Measurements from ENCODE around the gene CSH2. TPM values are rescaled to one million over a fixed set of nuclear protein-coding genes. Genes with fewer than 3 reads are reported as not detected.
"Not testable (repeated sequence)": the region's sequence is repeated elsewhere in the genome, so short reads cannot be mapped to it uniquely, and the experiment has no call there.

CSH2 gene
- total RNA-seq, 2 experiments from 2014 or later, result not detected

DNA sequence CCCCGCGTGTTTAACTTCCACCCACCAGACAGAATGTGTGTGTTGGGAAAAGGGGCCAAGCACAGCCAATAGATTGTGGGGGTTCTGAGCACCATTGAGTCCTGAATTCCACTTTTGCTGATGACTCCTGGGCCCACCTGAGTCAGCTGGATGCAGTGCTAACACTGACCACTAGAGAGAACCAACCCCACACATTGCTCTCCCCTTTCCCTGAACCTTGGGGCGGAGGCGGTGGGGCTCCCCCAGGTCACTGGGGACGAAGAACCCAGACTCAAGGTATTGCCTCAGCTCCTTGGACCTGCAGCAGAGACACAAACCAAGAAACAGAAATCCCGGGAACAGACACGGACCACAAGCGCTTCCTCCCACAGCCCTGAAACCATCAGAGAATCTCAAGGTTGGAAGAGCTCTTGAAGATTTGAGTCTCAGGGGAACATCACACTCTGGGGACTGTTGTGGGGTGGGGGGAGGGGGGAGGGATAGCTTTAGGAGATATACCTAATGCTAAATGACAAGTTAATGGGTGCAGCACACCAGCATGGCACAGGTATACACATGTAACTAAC is 667 bp upstream of the CSH2 start:
- ATAC-seq, result peak; percentile 58
- H3K4me3 Mint-ChIP-seq; H3K27me3 Mint-ChIP-seq; POLR2A ChIA-PET; DNase-seq; H3K36me3 Mint-ChIP-seq (ENCODE audit: low read depth); H3K4me1 Mint-ChIP-seq (ENCODE audit: low read depth); H3K27ac Mint-ChIP-seq; H3K9me3 Mint-ChIP-seq; intact Hi-C loops (cut with micrococcal nuclease): not testable (repeated sequence)
- CTCF ChIA-PET, result interaction anchor here (0.7 to 1.4 kb wide), 3 partner anchors 14 to 16 kb away, joined by 3 read pairs; no protein-coding TSS in a partner anchor

- H3K4me3 Mint-ChIP-seq; H3K9me3 Mint-ChIP-seq; CTCF ChIA-PET; H3K4me1 Mint-ChIP-seq (ENCODE audit: low read depth); POLR2A ChIA-PET; DNase-seq; intact Hi-C loops (cut with micrococcal nuclease); H3K36me3 Mint-ChIP-seq (ENCODE audit: low read depth); ATAC-seq; H3K27me3 Mint-ChIP-seq; H3K27ac Mint-ChIP-seq: not testable (repeated sequence)
These were observed 1.7 kb downstream of the CSH2 start for GRCh38 chr17:63871646-63872365.

- H3K27me3 Mint-ChIP-seq; H3K9me3 Mint-ChIP-seq; DNase-seq; H3K4me3 Mint-ChIP-seq; H3K4me1 Mint-ChIP-seq (ENCODE audit: low read depth); intact Hi-C loops (cut with micrococcal nuclease); H3K36me3 Mint-ChIP-seq (ENCODE audit: low read depth); ATAC-seq; H3K27ac Mint-ChIP-seq: not testable (repeated sequence)
- ChIA-PET CTCF (interaction anchor here (1.4 to 1.8 kb wide), 4 partner anchors 11 to 76 kb away, joined by 4 to 8 read pairs (median 4); no protein-coding TSS in a partner anchor), POLR2A (interaction anchor here (1.6 kb wide), 1 partner anchor 11 kb away, joined by 4 read pairs; no protein-coding TSS in a partner anchor)
These were observed 3.2 kb downstream of the CSH2 start for GRCh38 chr17:63870292-63870665.

DNA sequence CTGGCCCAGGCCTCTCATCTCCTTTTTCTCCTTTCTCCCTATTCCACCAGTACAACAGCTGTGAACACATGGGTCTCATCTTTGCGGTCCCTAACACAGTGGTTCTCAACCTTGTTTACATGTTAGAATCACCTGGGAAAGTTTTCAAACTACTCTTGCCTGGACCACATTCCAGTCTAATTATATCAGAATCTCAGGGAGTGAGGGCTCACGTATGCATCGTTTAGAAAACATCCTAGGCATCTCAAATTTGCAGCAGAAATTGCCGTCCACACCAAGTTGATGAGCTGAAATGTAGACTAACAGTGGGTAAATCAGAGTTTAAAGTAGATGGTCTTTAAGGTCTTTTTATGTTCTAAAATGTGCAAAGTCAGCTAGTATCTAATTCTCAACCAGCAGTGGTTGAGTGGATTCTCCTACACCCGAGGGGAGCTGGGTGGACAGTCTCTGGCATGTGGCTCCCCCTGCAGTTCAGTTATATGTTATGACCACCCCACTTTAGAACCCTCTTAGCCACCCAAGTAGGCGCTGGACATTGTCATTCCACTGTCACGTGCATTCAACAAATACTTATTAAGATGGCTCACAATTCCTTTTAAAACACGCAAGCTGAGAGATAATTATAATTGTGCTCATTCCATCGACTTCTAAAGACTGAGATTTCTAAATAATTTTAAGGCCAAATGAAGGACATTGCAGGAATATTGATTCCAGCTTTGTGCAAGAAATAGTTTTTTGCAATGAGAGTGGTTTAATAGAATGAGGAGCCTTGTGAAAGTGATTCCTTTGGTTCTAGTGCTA is 3.8 kb downstream of the CSH2 start:
- H3K27ac Mint-ChIP-seq; intact Hi-C loops (cut with micrococcal nuclease); DNase-seq; H3K36me3 Mint-ChIP-seq (ENCODE audit: low read depth); H3K9me3 Mint-ChIP-seq; H3K27me3 Mint-ChIP-seq; H3K4me3 Mint-ChIP-seq; H3K4me1 Mint-ChIP-seq (ENCODE audit: low read depth): not testable (repeated sequence)
- ChIA-PET CTCF (interaction anchor here (0.5 to 1.8 kb wide), 10 partner anchors 9 to 77 kb away, joined by 3 to 8 read pairs (median 3); no protein-coding TSS in a partner anchor), POLR2A (interaction anchor here (1.6 kb wide), 1 partner anchor 10 kb away, joined by 4 read pairs; no protein-coding TSS in a partner anchor)
- ATAC-seq, result peak; percentile 48

DNA sequence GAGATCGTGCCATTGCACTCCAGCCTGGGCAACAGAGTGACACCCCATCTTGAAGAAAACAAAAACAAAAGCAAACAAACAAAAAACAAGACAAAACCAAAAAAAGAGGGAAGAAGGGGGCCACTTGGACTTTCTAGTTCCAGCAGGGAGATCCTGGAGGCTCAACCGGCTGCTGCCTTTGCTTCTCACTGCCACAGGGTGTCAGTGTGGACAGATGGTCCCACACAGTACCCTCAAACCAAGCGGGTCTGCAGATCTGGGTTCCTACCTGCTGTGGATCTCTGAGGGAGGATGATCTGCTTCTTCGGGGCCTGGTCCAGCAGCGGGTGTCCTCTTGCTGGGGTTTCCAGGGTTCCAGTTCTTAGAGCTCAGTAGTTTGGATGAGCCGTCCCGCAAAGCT is 6.9 kb downstream of the CSH2 start:
- H3K36me3 Mint-ChIP-seq (ENCODE audit: low read depth); H3K27me3 Mint-ChIP-seq; H3K4me3 Mint-ChIP-seq; DNase-seq; intact Hi-C loops (cut with micrococcal nuclease); H3K4me1 Mint-ChIP-seq (ENCODE audit: low read depth); H3K27ac Mint-ChIP-seq; H3K9me3 Mint-ChIP-seq; POLR2A ChIA-PET; ATAC-seq: not testable (repeated sequence)
- CTCF ChIA-PET, result interaction anchor here (0.6 to 4.6 kb wide), 24 partner anchors 12 to 441 kb away, joined by 3 to 31 read pairs (median 4); partner anchors contain the start of genes CCDC47 and GH2

DNA sequence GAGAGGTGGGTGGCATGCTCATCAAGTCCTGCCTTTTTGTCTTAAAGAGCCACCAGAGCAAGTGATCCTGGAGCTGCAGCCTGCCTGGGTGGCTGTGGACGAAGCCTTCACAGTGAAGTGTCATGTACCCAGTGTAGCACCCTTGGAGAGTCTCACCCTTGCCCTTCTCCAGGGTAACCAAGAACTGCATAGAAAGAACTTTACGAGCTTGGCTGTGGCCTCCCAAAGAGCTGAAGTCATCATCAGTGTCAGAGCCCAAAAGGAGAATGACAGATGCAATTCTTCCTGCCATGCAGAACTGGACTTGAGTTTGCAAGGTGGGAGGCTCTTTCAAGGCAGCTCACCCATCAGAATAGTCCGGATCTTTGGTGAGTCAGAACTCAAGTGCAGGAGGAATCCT is 14.2 kb downstream of the CSH2 start:
- no peaks in the 10 kb centered on the region for H3K36me3 Mint-ChIP-seq (ENCODE audit: low read depth)
- no peaks in the 10 kb centered on the region for H3K27me3 Mint-ChIP-seq
- H3K27ac Mint-ChIP-seq, result no peak overlapping the region
- TF ChIP-seq, protein P1, sequence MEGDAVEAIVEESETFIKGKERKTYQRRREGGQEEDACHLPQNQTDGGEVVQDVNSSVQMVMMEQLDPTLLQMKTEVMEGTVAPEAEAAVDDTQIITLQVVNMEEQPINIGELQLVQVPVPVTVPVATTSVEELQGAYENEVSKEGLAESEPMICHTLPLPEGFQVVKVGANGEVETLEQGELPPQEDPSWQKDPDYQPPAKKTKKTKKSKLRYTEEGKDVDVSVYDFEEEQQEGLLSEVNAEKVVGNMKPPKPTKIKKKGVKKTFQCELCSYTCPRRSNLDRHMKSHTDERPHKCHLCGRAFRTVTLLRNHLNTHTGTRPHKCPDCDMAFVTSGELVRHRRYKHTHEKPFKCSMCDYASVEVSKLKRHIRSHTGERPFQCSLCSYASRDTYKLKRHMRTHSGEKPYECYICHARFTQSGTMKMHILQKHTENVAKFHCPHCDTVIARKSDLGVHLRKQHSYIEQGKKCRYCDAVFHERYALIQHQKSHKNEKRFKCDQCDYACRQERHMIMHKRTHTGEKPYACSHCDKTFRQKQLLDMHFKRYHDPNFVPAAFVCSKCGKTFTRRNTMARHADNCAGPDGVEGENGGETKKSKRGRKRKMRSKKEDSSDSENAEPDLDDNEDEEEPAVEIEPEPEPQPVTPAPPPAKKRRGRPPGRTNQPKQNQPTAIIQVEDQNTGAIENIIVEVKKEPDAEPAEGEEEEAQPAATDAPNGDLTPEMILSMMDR (IDR thresholded peaks at IDR 0.05), result no peak
- no peak for ATAC-seq
- ChIA-PET POLR2A (interaction anchor here (0.8 to 1.3 kb wide), 3 partner anchors 11 to 12 kb away, joined by 3 to 4 read pairs (median 3); no protein-coding TSS in a partner anchor), CTCF (interaction anchor here (0.8 to 5.7 kb wide), 6 partner anchors 10 to 170 kb away, joined by 3 to 38 read pairs (median 3); no protein-coding TSS in a partner anchor)
- no peaks in the 10 kb centered on the region for H3K4me1 Mint-ChIP-seq (ENCODE audit: low read depth)
- DNase-seq, result no peak
- H3K9me3 Mint-ChIP-seq, result no peaks in the 10 kb centered on the region
- intact Hi-C loops (cut with micrococcal nuclease), result no loop called here
- no peak overlapping the region for H3K4me3 Mint-ChIP-seq

DNA sequence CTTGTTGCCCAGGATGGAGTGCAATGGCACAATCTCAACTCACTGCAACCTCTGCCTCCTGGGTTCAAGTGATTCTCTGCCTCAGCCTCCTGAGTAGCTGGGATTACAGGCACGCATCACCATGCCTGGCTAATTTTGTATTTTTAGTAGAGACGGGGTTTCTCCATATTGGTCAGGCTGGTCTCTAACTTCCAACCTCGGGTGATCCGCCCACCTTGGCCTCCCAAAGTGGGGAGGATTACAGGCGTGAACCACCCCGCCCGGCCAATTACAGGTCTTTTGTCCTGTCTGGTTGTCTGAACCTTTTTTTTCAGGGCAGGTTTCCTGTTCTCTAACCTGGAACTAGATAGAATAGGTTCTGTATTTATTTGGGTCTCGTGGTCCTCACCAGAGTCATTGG is 17.1 kb downstream of the CSH2 start:
- H3K27ac Mint-ChIP-seq; ATAC-seq; H3K4me3 Mint-ChIP-seq; H3K36me3 Mint-ChIP-seq (ENCODE audit: low read depth); H3K4me1 Mint-ChIP-seq (ENCODE audit: low read depth); DNase-seq; H3K9me3 Mint-ChIP-seq; H3K27me3 Mint-ChIP-seq; intact Hi-C loops (cut with micrococcal nuclease): not testable (repeated sequence)
- POLR2A ChIA-PET, result interaction anchor here (1.7 kb wide), 1 partner anchor 13 kb away, joined by 4 read pairs; no protein-coding TSS in a partner anchor
- CTCF ChIA-PET, result interaction anchor here (0.7 to 4.3 kb wide), 4 partner anchors 10 to 48 kb away, joined by 3 to 23 read pairs (median 4); no protein-coding TSS in a partner anchor

Data from activated CD8-positive, alpha-beta T cell treated with anti-CD3 and anti-CD28 coated beads for 36 hours (primary cell).